Immature natural killer cell (primary cell): Measurements from ENCODE around the gene GAS2. TPM values are rescaled to one million over a fixed set of nuclear protein-coding genes. Genes with fewer than 3 reads are reported as not detected.
"Not testable (repeated sequence)": the region's sequence is repeated elsewhere in the genome, so short reads cannot be mapped to it uniquely, and the experiment has no call there.

Experiments
- DNase-seq, 3 donors: peaks; one replicate each; pipeline ENCODE4 v3.0.0; 2022; ENCODE audit warnings: mixed read lengths in 1 of 3
- H3K27ac Mint-ChIP-seq, 6 donors: one replicate each; pipeline ENCODE4 v1.8.0; 2020; ENCODE audit warnings: mixed read lengths in 6 of 6, mild to moderate bottlenecking in 5 of 6, inconsistent platforms in 4 of 6, moderate library complexity in 3 of 6
- H3K27me3 Mint-ChIP-seq, 3 donors: one replicate each; pipeline ENCODE4 v1.8.0; 2020 to 2021; ENCODE audit warnings: low read depth in 3 of 3, mild to moderate bottlenecking in 3 of 3, mixed read lengths in 3 of 3, moderate library complexity in 3 of 3, inconsistent platforms in 1 of 3
- H3K36me3 Mint-ChIP-seq, 3 donors: one replicate each; pipeline ENCODE4 v1.8.0; 2020; ENCODE audit warnings: mixed read lengths in 3 of 3, inconsistent platforms in 2 of 3, mild to moderate bottlenecking in 2 of 3
- H3K4me1 Mint-ChIP-seq, 2 donors: one replicate each; pipeline ENCODE4 v1.8.0; 2020; ENCODE audit warnings: inconsistent platforms in 2 of 2, mild to moderate bottlenecking in 2 of 2, mixed read lengths in 2 of 2, moderate library complexity in 1 of 2
- H3K4me3 Mint-ChIP-seq, 5 donors: one replicate each; pipeline ENCODE4 v1.8.0; 2020; ENCODE audit warnings: mild to moderate bottlenecking in 5 of 5, mixed read lengths in 5 of 5, inconsistent platforms in 3 of 5, moderate library complexity in 3 of 5
- H3K9me3 Mint-ChIP-seq, 6 donors: one replicate each; pipeline ENCODE4 v1.8.0; 2020; ENCODE audit warnings: mild to moderate bottlenecking in 6 of 6, mixed read lengths in 6 of 6, inconsistent platforms in 4 of 6, moderate library complexity in 3 of 6
- polyA plus RNA-seq, 3 donors: library from polyadenylated mRNA; unstranded; fragments of 300-500 nt; fragmentation: Illumina TruSeq; gene quantifications; one replicate each; pipeline ENCODE4 v1.2.3, GENCODE V29; 2021

GAS2 gene
- polyA plus RNA-seq: 1 to 10 TPM; 2.4 to 3.0 (median 2.7) TPM

- Mint-ChIP-seq H3K27ac (no peak within 1 kb of the TSS), H3K9me3 (no peaks in the 10 kb centered on the region), H3K4me1 (peaks cover 7 to 10% of the 10 kb centered on the region in 2 donors), H3K36me3 (peaks cover 0 to 5% (median 0%) of the 10 kb centered on the region in 3 donors), H3K4me3 (peak within 1 kb of the TSS in 4 of 5 donors; percentile 44 to 66 (median 53)), H3K27me3 (peaks cover 3 to 27% (median 9%) of the 10 kb centered on the region in 3 donors)
- DNase-seq: no peak
Measured at GRCh38 chr11:22666325-22666687, at the start of gene GAS2. TSS of gene GAS2 (plus strand) at chr11:22666611. CDS start at chr11:22674870, 8,259 bp downstream.

DNA sequence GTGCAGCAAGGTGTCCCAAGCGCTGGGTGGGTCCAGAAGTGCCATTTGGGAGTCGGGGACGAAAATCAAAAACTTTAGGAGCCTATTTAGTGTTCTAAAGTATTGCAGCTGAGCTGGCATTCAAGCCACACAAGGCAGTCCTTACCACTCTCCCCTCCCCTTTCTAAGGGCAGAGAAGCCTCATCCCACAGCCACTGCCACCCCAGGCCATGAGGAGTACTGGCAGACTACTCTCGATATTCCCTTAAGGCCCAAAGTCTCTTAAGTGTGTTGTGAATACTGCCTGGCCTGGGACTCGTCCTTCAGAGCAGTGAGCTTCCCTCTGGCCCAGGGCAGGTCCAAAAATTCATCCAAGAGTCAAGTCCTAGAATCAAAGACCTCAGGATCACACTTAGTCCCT, 48.5 kb upstream of the GAS2 start:
- H3K27me3 Mint-ChIP-seq: peaks cover 1 to 9% (median 4%) of the 10 kb centered on the region in 3 donors
- no peaks in the 10 kb centered on the region for H3K9me3 Mint-ChIP-seq
- no peak overlapping the region for H3K27ac Mint-ChIP-seq
- no peak for DNase-seq
- no peak overlapping the region for H3K4me3 Mint-ChIP-seq
- peaks cover 14 to 17% (median 15%) of the 10 kb centered on the region in 3 donors for H3K36me3 Mint-ChIP-seq
- H3K4me1 Mint-ChIP-seq: peaks cover 16 to 39% of the 10 kb centered on the region in 2 donors

- peak in 1 of 3 donors; percentile 71 for DNase-seq
- Mint-ChIP-seq H3K27me3 (peaks cover 0 to 10% (median 0%) of the 10 kb centered on the region in 3 donors), H3K36me3 (peaks cover 7% of the 10 kb centered on the region in 3 donors), H3K9me3 (no peaks in the 10 kb centered on the region), H3K4me1 (peaks cover 36 to 64% of the 10 kb centered on the region in 2 donors), H3K4me3 (peak overlapping the region; percentile 98 to 100 (median 99)), H3K27ac (peak overlapping the region; percentile 96 to 99 (median 99))
Measured at GRCh38 chr11:22624742-22625447, 41.5 kb upstream of the GAS2 start.

DNA sequence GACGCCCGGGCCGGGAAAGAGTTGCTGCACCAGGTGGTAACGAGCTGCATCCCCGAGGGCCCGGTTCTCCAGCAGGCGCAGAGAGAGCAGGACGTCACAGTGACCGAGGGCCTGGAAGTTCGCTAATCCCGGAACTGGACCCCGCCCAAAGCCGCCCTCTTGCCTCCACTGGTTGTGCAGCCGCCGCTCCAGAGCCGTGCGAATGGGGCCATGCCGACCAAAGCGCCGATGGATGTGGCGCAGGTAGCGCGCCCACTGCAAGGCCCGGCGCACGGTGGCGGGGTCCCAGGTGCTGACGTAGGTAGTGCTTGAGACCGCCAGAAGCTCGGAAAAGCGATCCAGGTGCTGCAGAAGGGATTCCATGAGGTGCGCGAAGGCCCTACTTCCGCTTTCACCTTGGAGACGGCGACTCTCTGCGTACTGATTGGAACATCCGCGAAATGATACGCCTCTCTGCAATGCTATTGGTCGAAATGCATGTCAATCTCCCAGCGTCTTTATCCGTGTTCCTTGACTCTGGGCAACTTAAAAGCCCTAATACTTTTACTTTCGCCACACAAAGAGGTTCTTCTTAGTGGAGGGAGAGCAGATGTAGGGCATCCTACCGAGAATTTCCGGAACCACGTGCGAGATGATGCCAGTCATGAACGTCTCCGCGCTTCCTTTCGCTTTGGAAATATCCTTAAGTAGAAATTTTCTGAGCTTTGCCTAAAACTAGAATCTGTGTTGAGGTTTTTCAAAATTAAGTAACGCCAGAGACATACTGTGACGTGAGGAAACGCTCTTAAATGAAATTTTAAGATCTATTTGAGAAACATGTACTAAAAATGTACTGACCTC, 40.7 kb upstream of the GAS2 start, which contains the start of gene FANCF:
TSS of gene FANCF (minus strand) at position 376 of the 840 bp plus-strand sequence. CDS start at position 363, 13 bp downstream.
- H3K9me3 Mint-ChIP-seq: no peaks in the 10 kb centered on the region
- DNase-seq: peak; percentile 96 to 97 (median 97)
- H3K27me3 Mint-ChIP-seq: peaks cover 0 to 11% (median 0%) of the 10 kb centered on the region in 3 donors
- H3K4me1 Mint-ChIP-seq: peaks cover 34 to 56% of the 10 kb centered on the region in 2 donors
- H3K27ac Mint-ChIP-seq: peak within 1 kb of the TSS; percentile 96 to 99 (median 99)
- H3K36me3 Mint-ChIP-seq: peaks cover 4 to 6% (median 4%) of the 10 kb centered on the region in 3 donors
- peak within 1 kb of the TSS; percentile 98 to 100 (median 99) for H3K4me3 Mint-ChIP-seq

DNA sequence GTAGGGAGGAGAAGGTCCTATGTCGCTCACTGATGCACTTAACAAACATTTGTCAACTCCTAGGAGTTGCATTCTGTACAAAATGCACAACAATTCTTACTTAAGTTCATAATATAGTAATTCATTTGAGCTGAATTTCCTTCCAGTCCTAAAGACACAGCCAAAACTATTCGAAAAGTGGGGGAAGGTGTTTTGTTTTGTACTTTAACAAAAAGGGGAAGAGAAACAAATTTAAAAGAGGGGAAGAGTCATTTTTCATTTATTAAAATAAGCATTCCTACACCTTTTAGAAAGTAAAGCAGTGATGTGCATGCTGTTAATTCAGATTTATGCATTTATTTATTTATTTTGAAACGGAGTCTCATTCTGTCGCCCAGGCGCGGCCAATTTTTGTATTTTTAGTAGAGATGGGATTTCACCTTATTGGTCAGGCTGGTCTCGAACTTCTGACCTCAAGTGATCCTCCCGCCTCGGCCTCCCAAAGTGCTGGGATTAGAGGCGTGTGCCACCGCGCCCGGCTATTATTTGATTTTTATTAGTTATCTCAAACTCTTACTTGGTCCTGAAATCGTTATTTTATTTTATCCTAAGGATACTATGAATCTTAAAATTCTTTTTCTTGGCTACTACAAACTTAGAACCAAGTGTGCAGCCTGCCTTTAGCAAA, 39.7 kb upstream of the GAS2 start:
- H3K4me3 Mint-ChIP-seq: peak overlapping the region in 4 of 5 donors; percentile 98 to 100 (median 99)
- peak overlapping the region; percentile 96 to 99 (median 99) for H3K27ac Mint-ChIP-seq
- no peaks in the 10 kb centered on the region for H3K9me3 Mint-ChIP-seq
- H3K36me3 Mint-ChIP-seq: no peaks in the 10 kb centered on the region
- H3K4me1 Mint-ChIP-seq: peaks cover 32 to 46% of the 10 kb centered on the region in 2 donors
- DNase-seq: no peak
- peaks cover 0 to 11% (median 0%) of the 10 kb centered on the region in 3 donors for H3K27me3 Mint-ChIP-seq

GRCh38 chr11:22627421-22627820, 39.0 kb upstream of the GAS2 start:
- no peak for DNase-seq
- H3K27me3 Mint-ChIP-seq: peaks cover 0 to 11% (median 2%) of the 10 kb centered on the region in 3 donors
- peak overlapping the region in 2 of 5 donors; percentile 11 to 27 for H3K4me3 Mint-ChIP-seq
- H3K4me1 Mint-ChIP-seq: peaks cover 28 to 39% of the 10 kb centered on the region in 2 donors
- H3K36me3 Mint-ChIP-seq: no peaks in the 10 kb centered on the region
- peak overlapping the region in 4 of 6 donors; percentile 23 to 62 (median 48) for H3K27ac Mint-ChIP-seq
- H3K9me3 Mint-ChIP-seq: no peaks in the 10 kb centered on the region

DNA sequence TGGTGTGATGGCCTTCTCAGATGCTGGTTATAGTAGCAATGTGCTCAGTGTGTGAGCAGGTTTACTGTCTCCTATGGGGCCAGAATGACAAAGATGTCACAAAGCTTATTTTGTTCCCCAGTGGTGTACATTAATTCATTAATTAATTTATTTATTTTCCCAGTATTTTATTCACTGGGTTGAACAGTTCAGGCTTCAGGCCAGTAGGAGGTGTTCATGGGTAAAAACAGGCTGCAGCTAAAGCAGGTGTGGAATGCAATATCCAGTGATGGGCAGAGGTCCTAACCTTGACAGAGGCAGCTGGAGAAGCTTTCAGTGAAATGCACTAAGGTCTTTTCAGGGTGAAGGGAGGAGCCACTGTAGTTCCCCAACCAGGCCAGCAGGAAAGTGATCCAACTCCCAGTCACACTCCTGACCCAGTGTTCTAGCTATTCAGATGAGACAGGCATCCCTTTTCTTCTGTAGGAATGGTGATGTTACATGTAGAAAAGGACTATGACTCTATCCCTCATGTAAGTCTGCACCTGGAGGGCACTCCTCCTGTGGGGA, 33.0 kb upstream of the GAS2 start:
- Mint-ChIP-seq H3K27me3 (peaks cover 0 to 3% (median 2%) of the 10 kb centered on the region in 3 donors), H3K4me1 (peaks cover 0 to 1% of the 10 kb centered on the region in 2 donors), H3K27ac (peak overlapping the region in 1 of 6 donors; percentile 26), H3K36me3 (no peaks in the 10 kb centered on the region), H3K4me3 (no peak overlapping the region), H3K9me3 (no peaks in the 10 kb centered on the region)
- no peak for DNase-seq

- Mint-ChIP-seq H3K27me3 (peaks cover 0 to 3% (median 2%) of the 10 kb centered on the region in 3 donors), H3K27ac (no peak overlapping the region), H3K36me3 (no peaks in the 10 kb centered on the region), H3K4me3 (no peak overlapping the region), H3K4me1 (peaks cover 0 to 1% of the 10 kb centered on the region in 2 donors), H3K9me3 (no peaks in the 10 kb centered on the region)
- no peak for DNase-seq
Measured at GRCh38 chr11:22634897-22635629, 31.3 kb upstream of the GAS2 start.

GRCh38 chr11:22635689-22636088, 30.7 kb upstream of the GAS2 start:
- DNase-seq: no peak
- peaks cover 0 to 1% of the 10 kb centered on the region in 2 donors for H3K4me1 Mint-ChIP-seq
- no peak overlapping the region for H3K4me3 Mint-ChIP-seq
- no peaks in the 10 kb centered on the region for H3K36me3 Mint-ChIP-seq
- no peak overlapping the region for H3K27ac Mint-ChIP-seq
- H3K9me3 Mint-ChIP-seq: no peaks in the 10 kb centered on the region
- H3K27me3 Mint-ChIP-seq: peaks cover 0 to 2% (median 2%) of the 10 kb centered on the region in 3 donors

GRCh38 chr11:22640862-22641261, 25.5 kb upstream of the GAS2 start:
- H3K27ac Mint-ChIP-seq: no peak overlapping the region
- H3K4me3 Mint-ChIP-seq: no peak overlapping the region
- no peaks in the 10 kb centered on the region for H3K9me3 Mint-ChIP-seq
- H3K36me3 Mint-ChIP-seq: no peaks in the 10 kb centered on the region
- peaks cover 0 to 2% (median 2%) of the 10 kb centered on the region in 3 donors for H3K27me3 Mint-ChIP-seq
- peaks cover 0 to 1% of the 10 kb centered on the region in 2 donors for H3K4me1 Mint-ChIP-seq
- DNase-seq: no peak

GRCh38 chr11:22641559-22641958, 24.9 kb upstream of the GAS2 start:
- Mint-ChIP-seq H3K4me1 (peaks cover 0 to 1% of the 10 kb centered on the region in 2 donors), H3K36me3 (no peaks in the 10 kb centered on the region), H3K27ac (no peak overlapping the region), H3K9me3 (no peaks in the 10 kb centered on the region), H3K4me3 (no peak overlapping the region), H3K27me3 (peaks cover 0 to 2% (median 2%) of the 10 kb centered on the region in 3 donors)
- DNase-seq: no peak

DNA sequence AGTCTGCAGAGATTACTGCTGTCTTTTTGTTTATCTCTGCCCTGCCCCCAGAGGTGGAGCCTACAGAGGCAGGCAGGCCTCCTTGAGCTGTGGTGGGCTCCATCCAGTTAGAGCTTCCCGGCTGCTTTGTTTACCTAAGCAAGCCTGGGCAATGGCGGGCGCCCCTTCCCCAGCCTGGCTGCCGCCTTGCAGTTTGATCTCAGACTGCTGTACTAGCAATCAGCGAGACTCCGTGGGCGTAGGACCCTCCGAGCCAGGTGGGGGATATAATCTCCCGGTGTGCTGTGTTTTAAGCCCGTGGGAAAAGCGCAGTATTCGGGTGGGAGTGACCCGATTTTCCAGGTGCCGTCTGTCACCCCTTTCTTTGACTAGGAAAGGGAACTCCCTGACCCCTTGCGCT, 14.1 kb upstream of the GAS2 start:
- Mint-ChIP-seq H3K27ac (peak overlapping the region in 1 of 6 donors; percentile 34), H3K36me3 (peaks cover 6 to 14% (median 7%) of the 10 kb centered on the region in 3 donors), H3K4me1 (peaks cover 17 to 21% of the 10 kb centered on the region in 2 donors)
- H3K4me3 Mint-ChIP-seq, H3K9me3 Mint-ChIP-seq, H3K27me3 Mint-ChIP-seq, DNase-seq: not testable (repeated sequence)
